SU-DHL-6 (cell line): ENCODE results near the gene XRCC2.
"Not testable (repeated sequence)": the region's sequence is repeated elsewhere in the genome, so short reads cannot be mapped to it uniquely, and the experiment has no call there.

Experiments
- H2AFZ ChIP-seq: fragments of 200-600 bp; sonication (generic); 2 replicates; pipeline ENCODE4 v1.6.1; 2014; ENCODE audit warnings: low read depth, mild to moderate bottlenecking, moderate library complexity, mixed read lengths, antibody characterized with exemption, low read length; ENCODE audit not compliant: severe bottlenecking
- H3F3A ChIP-seq: fragments of 200-600 bp; shearing (Covaris generic); 2 replicates; pipeline ENCODE4 v1.6.0; 2016; ENCODE audit warnings: antibody characterized with exemption, mild to moderate bottlenecking; ENCODE audit not compliant: insufficient read depth
- H3K27ac ChIP-seq: fragments of 200-600 bp; sonication (generic); 2 replicates; pipeline ENCODE4 v1.5.1; 2016; ENCODE audit warnings: low read depth, mild to moderate bottlenecking, low read length, moderate library complexity, mixed read lengths
- H3K27me3 ChIP-seq: fragments of 200-600 bp; sonication (generic), shearing (Covaris generic); 2 replicates; pipeline ENCODE4 v1.6.0; 2014; ENCODE audit warnings: mild to moderate bottlenecking, low read length
- H3K36me3 ChIP-seq: fragments of 200-600 bp; sonication (generic); 2 replicates; pipeline ENCODE4 v1.6.1; 2014; ENCODE audit warnings: mild to moderate bottlenecking, low read length, mixed read lengths
- H3K4me2 ChIP-seq: fragments of 300-600, 200-600 bp; shearing (Covaris generic), sonication (generic); 2 replicates; pipeline ENCODE4 v1.6.0; 2014; ENCODE audit warnings: low read length, low read depth, mild to moderate bottlenecking; ENCODE audit not compliant: poor library complexity, severe bottlenecking
- H3K4me3 ChIP-seq: fragments of 200-600 bp; sonication (generic); 2 replicates; pipeline ENCODE4 v1.5.1; 2014; ENCODE audit warnings: antibody characterized with exemption, low read length, mild to moderate bottlenecking, mixed read lengths; ENCODE audit not compliant: insufficient read depth, poor library complexity, severe bottlenecking
- H3K79me2 ChIP-seq: fragments of 200-600 bp; sonication (generic); 2 replicates; pipeline ENCODE4 v1.6.1; 2014; ENCODE audit warnings: mild to moderate bottlenecking, low read length, moderate library complexity; ENCODE audit not compliant: insufficient read depth
- H3K9ac ChIP-seq: fragments of 200-600 bp; sonication (generic); 2 replicates; pipeline ENCODE4 v1.7.0; 2014; ENCODE audit warnings: mild to moderate bottlenecking, low read length
- H3K9me2 ChIP-seq: fragments of 200-600 bp; sonication (generic); replicated peaks from 2 replicates; pipeline ENCODE4 v1.6.1; 2014; ENCODE audit warnings: low read length; ENCODE audit not compliant: insufficient read depth
- H3K9me3 ChIP-seq: fragments of 200-600 bp; sonication (generic); 2 replicates; pipeline ENCODE4 v1.6.1; 2014; ENCODE audit warnings: low read length, mixed read lengths; ENCODE audit not compliant: insufficient read depth
- H4K20me1 ChIP-seq: fragments of 200-600 bp; sonication (generic); 2 replicates; pipeline ENCODE4 v1.6.1; 2014; ENCODE audit warnings: low read depth, mild to moderate bottlenecking, antibody characterized with exemption, low read length, moderate library complexity, mixed read lengths
- CTCF ChIP-seq: fragments of 200-600 bp; sonication (generic); IDR thresholded peaks from one replicate; pipeline ENCODE4 v1.5.1; 2017; ENCODE audit warnings: antibody characterized with exemption, mild to moderate bottlenecking, low read length, moderate library complexity; ENCODE audit not compliant: insufficient read depth, poor library complexity, severe bottlenecking
- EZH2phosphoT487 ChIP-seq: fragments of 200-600 bp; sonication (generic), shearing (Covaris generic); conservative IDR thresholded peaks from 2 replicates; pipeline ENCODE4 v1.6.1; 2018; ENCODE audit warnings: mild to moderate bottlenecking, antibody characterized with exemption, low read length, moderate library complexity, mixed read lengths

The XRCC2 gene

GRCh38 chr7:152654971-152655370, 21.0 kb downstream of the XRCC2 start:
- H3K9me3 ChIP-seq, result no peaks in the 10 kb centered on the region
- H3K36me3 ChIP-seq, result peaks cover 13% of the 10 kb centered on the region; the same call in 1 of the 2 replicates
- H4K20me1 ChIP-seq, result 0 out of 2 replicates have a peak, but pooled peaks cover 4% of the 10 kb centered on the region
- H2AFZ ChIP-seq, result no peak overlapping the region
- no peaks in the 10 kb centered on the region for H3K27me3 ChIP-seq
- H3K4me2 ChIP-seq, result no peak overlapping the region
- no peaks in the 10 kb centered on the region for H3F3A ChIP-seq
- no peak overlapping the region for H3K9ac ChIP-seq
- H3K79me2 ChIP-seq, result peaks cover 51% of the 10 kb centered on the region
- H3K4me3 ChIP-seq, result no peak overlapping the region
- TF ChIP-seq CTCF (no peak), EZH2phosphoT487 (no peak)
- no peaks in the 10 kb centered on the region for H3K9me2 ChIP-seq
- H3K27ac ChIP-seq, result no peak overlapping the region

- no peaks in the 10 kb centered on the region for H3K9me3 ChIP-seq
- no peak overlapping the region for H3K9ac ChIP-seq
- H3K4me2 ChIP-seq, result no peak overlapping the region
- H3K27me3 ChIP-seq, result no peaks in the 10 kb centered on the region
- no peak for TF ChIP-seq CTCF
- TF ChIP-seq EZH2phosphoT487, result no peak
- peaks cover 29% of the 10 kb centered on the region for H3K36me3 ChIP-seq
- H4K20me1 ChIP-seq, result no peaks in the 10 kb centered on the region
- no peak overlapping the region for H2AFZ ChIP-seq
- no peaks in the 10 kb centered on the region for H3F3A ChIP-seq
- peaks cover 17% of the 10 kb centered on the region for H3K79me2 ChIP-seq
- H3K9me2 ChIP-seq, result no peaks in the 10 kb centered on the region
- H3K4me3 ChIP-seq, result no peak overlapping the region
- no peak overlapping the region for H3K27ac ChIP-seq
These were observed 26.7 kb downstream of the XRCC2 start for GRCh38 chr7:152649220-152649619.

- H3K27me3 ChIP-seq, result no peaks in the 10 kb centered on the region
- no peaks in the 10 kb centered on the region for H4K20me1 ChIP-seq
- H3K79me2 ChIP-seq, result 0 out of 2 replicates have a peak, but pooled peaks cover 6% of the 10 kb centered on the region
- TF ChIP-seq EZH2phosphoT487, result no peak
- TF ChIP-seq CTCF, result no peak
- no peaks in the 10 kb centered on the region for H3K9me3 ChIP-seq
- H3K4me3 ChIP-seq, result no peak overlapping the region
- no peak overlapping the region for H3K27ac ChIP-seq
- peaks cover 27% of the 10 kb centered on the region for H3K36me3 ChIP-seq
- H3F3A ChIP-seq, result peaks cover 7% of the 10 kb centered on the region; the same call in 1 of the 2 replicates
- no peaks in the 10 kb centered on the region for H3K9me2 ChIP-seq
- no peak overlapping the region for H3K9ac ChIP-seq
- H3K4me2 ChIP-seq, result no peak overlapping the region
- no peak overlapping the region for H2AFZ ChIP-seq
These were observed 28.9 kb downstream of the XRCC2 start for GRCh38 chr7:152647009-152647408.

GRCh38 chr7:152646579-152646978, 29.4 kb downstream of the XRCC2 start:
- H3K4me2 ChIP-seq, H3K9me2 ChIP-seq, H3K79me2 ChIP-seq, H4K20me1 ChIP-seq, H3K27ac ChIP-seq, H3K9ac ChIP-seq, H3K27me3 ChIP-seq, H3K9me3 ChIP-seq, H2AFZ ChIP-seq, H3F3A ChIP-seq, H3K4me3 ChIP-seq: not testable (repeated sequence)
- peaks cover 27% of the 10 kb centered on the region for H3K36me3 ChIP-seq
